Right ventricle myocardium superior (tissue), 1 donor: Measurements from ENCODE around the gene DEDD. TPM values are rescaled to one million over a fixed set of nuclear protein-coding genes. Genes with fewer than 3 reads are reported as not detected.
A peak's percentile ranks its signal among the peaks of the same experiment; 100 is the strongest.

Experiments
- ATAC-seq: fragments of 200-7000 bp; cut with Tn5 transposase; one replicate; pipeline ENCODE4 v1.9.1; 2020; ENCODE audit warnings: mild to moderate bottlenecking; ENCODE audit not compliant: poor library complexity
- DNase-seq: peaks from one replicate; pipeline ENCODE4 v3.0.0-alpha.2; 2020
- intact Hi-C: fragments of 100-400 bp; cut with DNase I; formaldehyde crosslinking; loops from one replicate; pipeline ENCODE4 v1.11.2; 2022
- total RNA-seq: library from RNA; stranded (reverse); fragmentation: NEBNext Ultra II Directional; extraction: Animal tissue kit (Norgen Biotek cat#: 25700); gene quantifications from one replicate; pipeline ENCODE4 v1.2.1, GENCODE V29; 2021
- donor health status: DM: no; HTN: yes; CAD: no; lungs with severe emphysema.

Gene DEDD
- total RNA-seq, 1 donor from 2014 or later: 26.6 TPM

GRCh38 chr1:161165742-161166668, 33.5 kb upstream of the DEDD start, which contains the start of gene PPOX:
PPOX (plus strand) TSS chr1:161166426; CDS start chr1:161166848, 422 bp downstream.
- DNase-seq (peak; percentile 97), ATAC-seq (peak; percentile 96)
- intact Hi-C loops: no loop called here

- DNase-seq: no peak
- no peak for ATAC-seq
- intact Hi-C loops: no loop called here
Measured at GRCh38 chr1:161164901-161165610, 32.6 kb upstream of the DEDD start.

- DNase-seq (no peak), ATAC-seq (no peak)
- intact Hi-C loops: no loop called here
Measured at GRCh38 chr1:161163793-161164192, 31.3 kb upstream of the DEDD start.

- DNase-seq: no peak
- intact Hi-C loops: no loop called here
- ATAC-seq: no peak
Measured at GRCh38 chr1:161162806-161163205, 30.3 kb upstream of the DEDD start.

GRCh38 chr1:161162052-161162451, 29.6 kb upstream of the DEDD start:
- DNase-seq: no peak
- no peak for ATAC-seq
- intact Hi-C loops: no loop called here

- intact Hi-C loops: no loop called here
- DNase-seq: no peak
- no peak for ATAC-seq
Measured at GRCh38 chr1:161161652-161162051, 29.2 kb upstream of the DEDD start.

GRCh38 chr1:161160671-161161145, 28.2 kb upstream of the DEDD start:
- DNase-seq (no peak), ATAC-seq (no peak)
- intact Hi-C loops: no loop called here

GRCh38 chr1:161159913-161160243, 27.4 kb upstream of the DEDD start:
- no peak for DNase-seq
- intact Hi-C loops: no loop called here
- ATAC-seq: no peak

- ATAC-seq (peak; percentile 98), DNase-seq (peak; percentile 96)
- intact Hi-C loops: no loop called here
Measured at GRCh38 chr1:161159087-161159912, 26.8 kb upstream of the DEDD start, which contains the start of gene USP21. USP21 (plus strand) TSS chr1:161159500; CDS start chr1:161160641, 1,141 bp downstream.

- no peak for DNase-seq
- intact Hi-C loops: no loop called here
- no peak for ATAC-seq
Measured at GRCh38 chr1:161158316-161159010, 26.0 kb upstream of the DEDD start.

- no peak for ATAC-seq
- intact Hi-C loops: no loop called here
- no peak for DNase-seq
Measured at GRCh38 chr1:161157867-161158266, 25.4 kb upstream of the DEDD start.

- DNase-seq (peak; percentile 88), ATAC-seq (peak; percentile 95)
- intact Hi-C loops: no loop called here
Measured at GRCh38 chr1:161153682-161154337, 21.3 kb upstream of the DEDD start, which contains the start of gene UFC1. UFC1 (plus strand) TSS chr1:161153978; CDS start chr1:161153998, 20 bp downstream.

- intact Hi-C loops: no loop called here
- DNase-seq: no peak
- no peak for ATAC-seq
Measured at GRCh38 chr1:161153176-161153575, 20.7 kb upstream of the DEDD start.

GRCh38 chr1:161145832-161146231, 13.4 kb upstream of the DEDD start:
- DNase-seq (no peak), ATAC-seq (no peak)
- intact Hi-C loops: no loop called here

- ATAC-seq: no peak
- DNase-seq: no peak
- intact Hi-C loops: no loop called here
Measured at GRCh38 chr1:161140755-161141400, 8.4 kb upstream of the DEDD start.

- ATAC-seq (peak; percentile 54), DNase-seq (no peak)
- intact Hi-C loops: no loop called here
Measured at GRCh38 chr1:161139766-161140165, 7.3 kb upstream of the DEDD start.

GRCh38 chr1:161138431-161138830, 6.0 kb upstream of the DEDD start:
- ATAC-seq: no peak
- DNase-seq: no peak
- intact Hi-C loops: no loop called here
